K562 (cell line): ENCODE measurements around the gene SRC. TPM values are rescaled to one million over a fixed set of nuclear protein-coding genes. Genes with fewer than 3 reads are reported as not detected.
A peak's percentile ranks its signal among the peaks of the same experiment; 100 is the strongest.

Experiments
- BCLAF1 ChIP-seq, 2 experiments: fragments of 450-650 bp in 1 of 2; IDR thresholded peaks; 2 replicates each; pipeline ENCODE4 v1.6.1; 2011 to 2017; ENCODE audit warnings: low read depth in 2 of 2, antibody characterized with exemption in 1 of 2, borderline replicate concordance in 1 of 2, low read length in 1 of 2, mild to moderate bottlenecking in 1 of 2, mixed read lengths in 1 of 2; ENCODE audit not compliant: control insufficient read depth in 1 of 2
- CC2D1A ChIP-seq: fragments of 450-650 bp; IDR thresholded peaks from 2 replicates; pipeline ENCODE4 v1.6.1; 2017; ENCODE audit warnings: mild to moderate bottlenecking
- CHD1 ChIP-seq: fragments of 200-600 bp; sonication (generic); IDR thresholded peaks from one replicate; pipeline ENCODE4 v1.6.1; 2012; ENCODE audit warnings: mild to moderate bottlenecking, moderate library complexity, low read length, inconsistent platforms
- DPF2 ChIP-seq: fragments of 450-650 bp; IDR thresholded peaks from 2 replicates; pipeline ENCODE4 v1.6.1; 2016
- E2F8 ChIP-seq: fragments of 450-650 bp; IDR thresholded peaks from 2 replicates; pipeline ENCODE4 v1.7.1; 2018; ENCODE audit warnings: mild to moderate bottlenecking, low read depth; ENCODE audit not compliant: partially characterized antibody
- FOXP1 ChIP-seq: sonication (generic); formaldehyde crosslinking; IDR thresholded peaks from 2 replicates; pipeline ENCODE4 v1.8.0; 2022; ENCODE audit warnings: mild to moderate bottlenecking, missing genetic modification reagents
- HDGF ChIP-seq: fragments of 450-650 bp; IDR thresholded peaks from 2 replicates; pipeline ENCODE4 v1.6.1; 2016
- NRF1 ChIP-seq, 2 experiments: fragments of 450-650 bp; IDR thresholded peaks in 1 of 2; conservative IDR thresholded peaks in 1 of 2; 2 replicates each; pipeline ENCODE4 v1.6.1; 2014; ENCODE audit warnings: mild to moderate bottlenecking in 2 of 2
- POLR2B ChIP-seq: fragments of 450-650 bp; IDR thresholded peaks from 2 replicates; pipeline ENCODE4 v1.6.1; 2018; ENCODE audit warnings: low read depth; ENCODE audit not compliant: partially characterized antibody
- PURB ChIP-seq: sonication (generic); formaldehyde crosslinking; IDR thresholded peaks from 2 replicates; pipeline ENCODE4 v1.9.0; 2021; ENCODE audit warnings: low read depth, mild to moderate bottlenecking, missing genetic modification reagents
- TAF1 ChIP-seq: IDR thresholded peaks from 2 replicates; pipeline ENCODE4 v1.6.1; 2011; ENCODE audit warnings: mild to moderate bottlenecking, low read length, moderate library complexity; ENCODE audit not compliant: insufficient read depth, control insufficient read depth, severe bottlenecking; ENCODE audit errors: extremely low read depth
- UBTF ChIP-seq, 2 experiments: IDR thresholded peaks; 2 replicates each; pipeline ENCODE4 v1.6.1; 2012; ENCODE audit warnings: improper control_type of control experiment in 2 of 2, low read depth in 2 of 2, low read length in 2 of 2, borderline replicate concordance in 1 of 2
- ZBTB34 ChIP-seq: fragments of 250-450 bp; sonication (Bioruptor Pico); IDR thresholded peaks from 2 replicates; pipeline ENCODE4 v1.8.0; 2021; ENCODE audit warnings: mild to moderate bottlenecking, moderate library complexity
- ZNF431 ChIP-seq: sonication (generic); formaldehyde crosslinking; IDR thresholded peaks from 2 replicates; pipeline ENCODE4 v1.8.0; 2022; ENCODE audit warnings: mild to moderate bottlenecking, missing genetic modification reagents
- ZNF511 ChIP-seq: sonication (generic); formaldehyde crosslinking; IDR thresholded peaks from 2 replicates; pipeline ENCODE4 v1.8.0; 2022; ENCODE audit warnings: mild to moderate bottlenecking, missing genetic modification reagents
- polyA plus RNA-seq, 8 experiments: library from polyadenylated mRNA; depleted of rRNA in 4 of 8; stranded (reverse) in 5 of 8; unstranded in 3 of 8; fragments of >200 nt; fragmentation: Nextera tagmentation in 2 of 8; fragmentation: Illumina TruSeq in 1 of 8; extraction: Ambion mirVana in 2 of 8; extraction: Trizol in 1 of 8; gene quantifications; 2 replicates each; pipeline versions ENCODE4 v1.2.1 to v1.2.3, GENCODE V29; 2011 to 2014; ENCODE audit warnings: inconsistent platforms in 1 of 8, missing spikeins in 1 of 8
- total RNA-seq, 7 experiments: library from RNA; depleted of rRNA in 6 of 7; stranded (reverse); fragments of >200 nt in 6 of 7; fragmentation: Illumina TruSeq in 2 of 7; extraction: Trizol in 2 of 7; gene quantifications; 2 replicates each; pipeline versions ENCODE4 v1.2.1 to v1.2.3, GENCODE V29; 2011 to 2021; ENCODE audit warnings: low replicate concordance in 1 of 7

Gene SRC
- total and polyA plus RNA-seq, 9 of the 15 experiments (the other 6 are each of a cell fraction or from before 2014, with no cell fraction given) = 0.06 to 8.5 (median 3.1) TPM

- TF ChIP-seq ZNF511 (CRISPR knock-in tag) = peak; percentile 64; the same call in 1 of the 2 replicates
- no peak for TF ChIP-seq DPF2
- no peak for TF ChIP-seq ZBTB34 (CRISPR knock-in tag)
- 0 out of 2 replicates have a peak, but pooled peaks have one; percentile 42 for TF ChIP-seq HDGF
- TF ChIP-seq FOXP1 (CRISPR knock-in tag) = peak; percentile 62; the same call in 1 of the 2 replicates
- no peak for TF ChIP-seq E2F8
- TF ChIP-seq POLR2B = peak; percentile 35
- TF ChIP-seq UBTF (IDR thresholded peaks at IDR 0.05; ENCODE audit: borderline replicate concordance in 1 of 2, low read depth in 2 of 2, low read length in 2 of 2) = no peak
- no peak for TF ChIP-seq CHD1
- TF ChIP-seq TAF1 = peak; percentile 6
- TF ChIP-seq BCLAF1 (IDR thresholded peaks at IDR 0.05; ENCODE audit: borderline replicate concordance in 1 of 2, control insufficient read depth in 1 of 2, low read depth in 2 of 2, low read length in 1 of 2) = no peak
- no peak for TF ChIP-seq PURB (CRISPR knock-in tag)
- peak; percentile 10; the same call in 1 of the 2 replicates for TF ChIP-seq CC2D1A
- TF ChIP-seq NRF1 (conservative IDR thresholded peaks at IDR 0.05 in 1 of 2, IDR thresholded peaks at IDR 0.05 in 1 of 2) = peak; percentile 96
- TF ChIP-seq ZNF431 (CRISPR knock-in tag) = no peak
Observed at GRCh38 chr20:37406010-37406998, 60.4 kb downstream of the SRC start (continued).
